Cerebellar cortex (tissue), 1 donor: ENCODE measurements around the gene C5orf22.
A peak's percentile ranks its signal among the peaks of the same experiment; 100 is the strongest.
"Not testable (repeated sequence)": the region's sequence is repeated elsewhere in the genome, so short reads cannot be mapped to it uniquely, and the experiment has no call there.

ENCODE experiments used
- DNase-seq: peaks from one replicate; pipeline ENCODE4 v3.0.0-alpha.2; 2015; ENCODE audit warnings: low spot score

The C5orf22 gene

GRCh38 chr5:31531888-31532547, at the start of gene C5orf22, which contains the start of gene DROSHA:
Gene C5orf22 (plus strand): TSS chr5:31532301. CDS start chr5:31532393, 92 bp downstream.
Gene DROSHA (minus strand): TSS chr5:31532093. CDS start chr5:31529059, 3,034 bp downstream.
- DNase-seq = peak; percentile 99

DNA sequence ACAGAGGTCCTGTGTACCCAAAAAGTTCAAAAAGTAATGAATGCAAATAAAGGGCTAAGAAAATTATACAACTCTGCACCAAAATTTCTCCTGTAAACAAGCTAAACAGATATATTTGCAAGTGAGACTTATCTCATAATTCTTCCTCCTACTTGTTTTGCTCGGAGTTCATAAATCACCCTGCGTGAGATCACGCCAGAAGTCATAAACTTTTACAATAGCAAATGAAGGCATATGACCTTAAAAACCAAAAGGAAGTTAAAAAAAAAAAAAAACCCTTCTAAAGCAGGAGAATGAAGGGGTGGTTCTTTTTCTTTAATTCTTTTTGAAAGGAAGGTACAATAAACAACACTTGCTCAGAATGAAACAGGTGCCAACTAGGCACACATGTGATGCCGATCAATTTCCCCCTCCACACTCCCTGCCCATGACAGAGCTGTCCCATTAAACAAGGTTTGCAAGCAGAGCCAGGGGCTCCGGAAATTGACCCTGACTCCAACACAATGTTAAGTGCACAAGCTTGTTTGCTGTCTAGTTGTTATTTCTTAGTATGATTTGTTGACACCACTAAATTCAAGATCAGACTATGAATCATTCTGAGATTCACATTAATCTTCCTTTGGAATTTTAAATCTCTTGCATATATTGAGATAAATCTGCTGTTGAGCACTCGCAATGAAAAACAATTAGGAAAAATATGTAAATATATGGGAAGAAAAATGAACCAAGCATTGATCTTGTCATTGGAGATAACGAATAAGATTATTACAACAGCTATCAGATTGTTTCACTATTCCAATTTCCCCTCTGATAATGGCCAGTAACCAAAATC, 46.5 kb upstream of the C5orf22 start:
- DNase-seq = no peak

GRCh38 chr5:31486441-31486840, 45.7 kb upstream of the C5orf22 start:
- DNase-seq = no peak

DNA sequence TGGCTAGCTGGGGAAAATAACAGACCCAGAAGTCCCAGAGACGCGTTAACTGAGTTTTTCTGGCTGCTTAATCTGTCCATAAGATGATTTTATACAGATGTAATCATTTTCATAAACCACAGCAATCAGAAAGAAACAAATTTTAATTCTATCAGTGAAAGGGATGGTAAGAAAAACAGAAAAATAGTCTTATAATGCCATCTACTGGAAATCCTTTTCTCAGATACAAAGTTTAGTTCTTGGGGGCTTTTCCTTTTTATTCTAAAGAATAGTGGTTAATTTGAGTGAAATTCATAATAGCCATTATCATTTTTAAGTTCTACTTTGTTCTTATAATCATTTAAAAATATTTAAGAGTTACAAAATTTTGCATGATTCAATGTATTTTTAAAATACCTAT, 44.6 kb upstream of the C5orf22 start:
- no peak for DNase-seq

DNA sequence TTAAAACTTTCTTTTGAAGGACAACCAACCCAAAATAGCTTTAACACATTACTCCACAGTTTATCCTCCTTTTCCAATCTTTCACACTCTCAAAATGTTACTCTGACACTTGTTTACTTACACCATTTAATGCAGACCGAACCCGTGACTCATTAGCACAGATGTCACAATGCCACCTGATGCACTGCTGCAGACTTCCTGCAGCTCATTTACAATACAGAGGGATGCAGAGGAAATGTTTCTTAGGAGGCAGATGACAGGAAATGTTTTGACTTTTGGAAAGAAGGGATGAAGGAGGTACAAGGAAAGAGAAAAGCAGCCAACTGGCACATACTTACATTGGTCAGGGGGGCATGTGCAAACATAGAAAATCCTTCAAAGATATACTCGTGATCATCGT, 39.2 kb upstream of the C5orf22 start:
- no peak for DNase-seq

DNA sequence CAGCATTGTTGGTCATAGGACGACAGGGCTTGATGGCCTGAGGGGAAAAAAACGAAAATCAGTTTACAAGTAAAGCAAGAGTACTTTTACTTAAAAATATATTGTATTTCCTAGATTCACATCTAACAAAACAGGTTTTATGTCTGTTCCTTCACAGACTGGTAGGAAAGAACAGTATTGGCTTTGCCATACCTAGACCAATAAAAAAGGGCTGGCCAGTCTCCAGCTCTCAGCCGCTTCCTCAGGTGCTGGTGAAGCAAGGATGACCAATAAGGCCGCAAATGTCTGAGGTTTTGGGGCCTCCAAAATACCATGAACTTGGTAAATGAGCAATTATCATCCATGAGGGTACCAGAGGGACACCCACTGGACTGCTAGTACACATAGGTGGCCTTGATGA, 36.8 kb upstream of the C5orf22 start:
- no peak for DNase-seq

DNA sequence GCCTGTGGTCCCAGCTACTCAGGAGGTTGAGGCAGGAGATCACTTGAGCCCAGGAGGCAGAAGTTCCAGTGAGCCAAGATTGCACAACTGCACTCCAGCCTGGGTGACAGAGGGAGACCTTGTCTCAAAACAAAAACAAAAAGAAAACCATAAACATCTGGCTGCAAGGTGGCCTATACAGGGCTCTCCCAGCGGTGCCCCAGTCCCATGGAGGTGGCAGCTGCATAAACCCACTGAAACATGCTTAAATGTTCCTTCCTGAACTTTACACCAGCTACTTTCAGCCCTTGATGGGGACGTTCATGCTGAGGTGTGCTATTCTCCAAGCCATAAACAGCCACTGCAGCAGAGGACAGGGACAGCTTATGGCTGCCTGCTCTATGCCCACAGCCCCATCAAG, 35.8 kb upstream of the C5orf22 start:
- DNase-seq = no peak

DNA sequence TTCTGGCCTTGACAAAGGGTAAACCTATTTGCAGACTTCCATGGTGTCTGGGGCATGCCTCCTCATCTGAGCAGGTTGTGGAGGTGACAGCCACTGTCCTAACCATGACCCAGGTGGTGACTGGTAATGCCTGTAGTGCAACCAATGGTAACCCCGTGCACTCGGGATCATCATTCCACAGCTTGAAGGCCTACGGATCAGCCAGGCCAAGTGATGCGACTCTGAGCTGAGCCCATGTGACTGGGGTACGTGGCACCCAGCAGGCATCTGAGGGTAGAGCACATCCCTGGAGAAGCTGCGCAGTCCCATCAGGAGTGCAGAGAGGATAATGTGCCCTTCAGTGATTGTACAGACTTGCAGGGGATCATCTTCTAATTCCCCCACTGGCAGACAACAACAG, 35.2 kb upstream of the C5orf22 start:
- DNase-seq = no peak

- no peak for DNase-seq
Measured at GRCh38 chr5:31500256-31500655, 31.8 kb upstream of the C5orf22 start.

DNA sequence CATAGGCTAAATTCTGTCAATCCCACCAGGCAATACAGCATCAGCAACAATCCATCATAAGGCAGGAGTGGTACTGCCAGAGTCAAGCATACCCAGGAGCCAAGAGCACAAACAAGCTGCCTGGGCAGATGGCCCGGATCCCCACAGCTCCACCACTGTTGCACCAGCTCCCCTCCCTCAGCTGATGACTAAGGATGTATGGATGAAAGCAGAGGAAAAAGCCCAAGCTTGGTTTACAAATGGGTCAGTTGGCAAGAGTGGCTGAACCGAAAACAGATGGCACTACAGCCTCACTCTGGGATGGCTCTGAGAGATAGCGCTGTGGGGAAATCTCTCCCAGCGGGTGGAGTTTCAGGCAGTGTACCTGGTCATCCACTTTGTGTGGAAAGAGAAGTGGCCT, 29.6 kb upstream of the C5orf22 start:
- DNase-seq = peak; percentile 96

DNA sequence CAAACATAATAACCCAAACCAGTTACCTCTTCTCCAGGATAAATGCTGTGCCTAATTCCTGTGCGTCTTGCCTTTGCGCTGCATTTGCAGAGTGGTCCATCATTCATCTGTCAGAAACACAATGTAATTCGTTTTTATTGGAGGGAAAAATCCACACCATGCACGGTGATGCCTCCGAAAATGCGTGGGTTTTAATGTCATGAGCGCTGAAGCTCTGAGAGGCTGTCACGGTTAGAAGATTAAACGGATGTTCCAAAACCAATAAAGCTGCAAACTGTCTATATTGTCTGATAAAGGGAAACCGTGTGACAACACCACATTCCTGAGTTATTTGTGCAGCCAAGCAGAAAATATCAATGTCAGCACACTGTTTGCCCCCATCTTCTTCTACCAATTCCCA, 27.6 kb upstream of the C5orf22 start:
- DNase-seq = no peak

- DNase-seq = no peak
Measured at GRCh38 chr5:31511305-31511704, 20.8 kb upstream of the C5orf22 start.

DNA sequence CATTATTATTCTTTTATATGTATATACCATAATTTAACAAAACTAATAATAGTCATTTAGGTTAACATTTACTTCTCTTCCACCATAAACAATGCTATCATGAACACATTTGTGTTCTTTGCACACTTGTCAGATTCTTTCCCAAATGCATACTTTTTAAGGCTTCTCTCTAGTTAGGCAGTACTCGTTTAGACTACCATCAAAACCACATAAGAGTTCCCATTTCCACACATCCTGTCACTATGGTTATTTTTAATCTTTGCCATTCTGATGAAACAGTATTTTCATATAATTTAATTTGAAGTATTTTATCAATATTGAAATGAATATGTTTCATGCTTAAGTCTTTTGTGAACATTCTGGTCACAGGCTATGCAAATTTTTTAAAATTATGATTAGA, 15.3 kb upstream of the C5orf22 start:
- no peak for DNase-seq

GRCh38 chr5:31523041-31523440, 9.1 kb upstream of the C5orf22 start:
- DNase-seq = no peak

DNA sequence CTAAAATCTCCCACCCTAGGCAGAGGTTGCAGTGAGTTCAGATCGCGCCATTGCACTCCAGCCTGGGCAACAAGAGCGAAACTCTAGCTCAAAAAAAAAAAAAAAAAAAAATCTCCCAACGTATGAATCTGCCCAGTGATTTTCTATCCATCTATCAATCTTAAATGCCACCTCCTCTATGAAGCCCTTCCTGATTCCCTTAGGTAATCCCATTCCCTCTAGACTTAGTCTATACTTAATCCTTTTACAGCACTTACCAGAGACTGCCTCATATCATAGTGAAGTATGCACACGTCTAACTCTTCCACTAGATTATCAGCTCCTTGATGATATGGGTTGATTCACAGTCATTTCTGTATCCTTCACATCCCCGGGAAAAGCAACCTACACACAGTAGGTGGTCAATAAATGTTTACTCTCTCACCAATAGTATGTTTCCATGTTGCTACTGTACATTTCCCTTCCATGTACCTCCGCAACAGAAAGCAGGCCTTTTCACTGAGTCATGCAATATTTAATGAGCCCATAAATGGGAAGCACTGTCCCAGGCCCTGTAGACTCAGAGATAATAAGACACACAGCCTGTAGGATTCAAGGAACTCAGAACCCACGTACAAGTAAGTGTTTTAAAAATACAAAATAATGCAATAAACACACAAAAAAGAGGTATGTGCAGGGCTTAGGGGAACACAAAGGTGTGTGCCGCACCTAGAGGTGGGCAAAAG, 1.4 kb upstream of the C5orf22 start:
- DNase-seq = no peak

DNA sequence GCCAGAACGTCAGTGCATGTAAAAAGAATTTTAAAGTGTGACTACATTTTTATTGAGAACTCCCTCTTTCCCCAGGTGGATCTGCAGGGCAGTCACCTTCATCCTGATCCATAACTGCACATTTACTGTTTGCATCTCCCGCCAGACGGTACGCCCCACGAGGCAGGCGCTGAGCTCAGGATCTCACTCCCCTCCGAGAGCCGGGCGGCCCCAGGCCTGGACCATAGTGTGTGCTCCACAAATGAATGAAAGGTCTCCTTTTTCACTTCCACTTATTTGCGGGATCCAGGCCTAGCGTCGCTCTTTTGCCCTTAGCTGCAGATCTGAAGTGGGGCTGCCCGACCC, 586 bp upstream of the C5orf22 start:
- peak; percentile 41 for DNase-seq

- no peak for DNase-seq
Measured at GRCh38 chr5:31534527-31535046, 2.5 kb downstream of the C5orf22 start.

DNA sequence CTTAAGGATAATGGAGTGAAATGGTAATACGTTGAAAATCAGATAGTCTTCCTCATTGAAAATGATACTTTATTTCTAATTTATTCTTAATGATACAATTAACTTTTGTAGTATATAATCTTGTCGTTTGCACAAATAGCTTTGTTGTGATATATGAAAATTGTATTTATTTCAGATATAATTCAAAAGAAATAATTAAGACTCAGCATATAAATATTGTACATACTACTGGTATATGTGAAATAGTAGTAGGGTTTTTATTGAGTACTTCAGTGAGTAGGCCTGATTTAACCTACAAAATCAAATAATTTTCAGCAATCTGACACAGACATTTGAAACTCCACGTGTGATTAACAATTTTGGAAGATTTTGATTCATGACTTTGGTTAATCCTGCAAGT, 4.8 kb downstream of the C5orf22 start:
- DNase-seq = no peak

DNA sequence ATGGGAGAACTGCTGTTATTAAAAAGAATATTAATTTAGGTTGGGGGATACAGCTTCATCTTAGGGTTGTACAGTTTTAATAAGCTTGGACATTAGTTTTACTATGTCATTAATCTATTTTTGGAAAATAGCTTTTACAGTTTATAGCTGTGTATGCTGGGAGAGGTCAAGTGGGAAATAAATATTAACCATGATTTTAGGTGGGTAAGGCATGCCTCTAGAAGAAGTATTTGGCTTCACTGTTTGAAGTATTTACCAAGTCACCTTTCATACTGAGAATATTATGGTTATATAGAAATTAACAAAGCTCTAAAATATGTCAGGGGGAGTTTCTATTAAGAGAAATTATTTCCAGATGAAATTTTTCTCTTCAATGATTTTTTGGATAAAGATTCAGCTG, 5.2 kb downstream of the C5orf22 start:
- DNase-seq = no peak

DNA sequence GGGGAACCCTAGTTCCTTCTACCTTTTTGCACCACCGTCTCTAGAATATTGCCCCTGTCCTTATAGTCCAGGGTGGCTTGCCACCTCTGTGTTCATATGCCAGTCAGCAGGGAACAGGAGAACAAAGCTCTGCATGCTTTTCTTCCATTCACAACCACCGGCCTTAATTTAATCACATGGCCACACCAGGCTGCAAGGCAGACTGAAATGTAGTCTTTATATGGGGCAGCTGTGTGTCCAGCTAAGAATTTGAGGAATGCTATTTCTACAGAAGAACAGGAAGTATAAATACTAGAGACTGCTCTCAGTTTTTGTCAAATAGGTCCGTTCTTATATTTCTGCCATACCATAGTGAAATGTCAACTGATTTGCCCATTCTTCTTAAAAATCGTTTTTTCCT, 5.8 kb downstream of the C5orf22 start:
- DNase-seq = no peak

DNA sequence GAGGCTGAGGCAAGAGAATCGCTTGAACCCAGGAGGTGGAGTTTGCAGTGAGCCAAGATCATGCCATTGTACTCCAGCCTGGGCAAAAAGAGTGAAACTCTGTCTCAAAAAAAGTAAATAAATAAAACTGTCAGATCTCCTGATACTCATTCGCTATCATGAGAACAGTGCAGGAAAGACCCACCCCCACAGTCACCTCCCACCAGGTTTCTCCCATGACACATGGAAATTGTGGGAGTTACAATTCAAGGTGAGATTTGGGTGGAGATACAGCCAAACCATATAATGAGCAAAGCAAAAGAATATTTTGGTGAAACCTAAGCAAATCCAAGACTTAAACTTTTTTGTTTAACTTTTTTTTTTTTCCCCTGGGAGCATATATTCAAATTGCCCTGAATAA, 17.0 kb downstream of the C5orf22 start:
- not testable (repeated sequence) for DNase-seq

DNA sequence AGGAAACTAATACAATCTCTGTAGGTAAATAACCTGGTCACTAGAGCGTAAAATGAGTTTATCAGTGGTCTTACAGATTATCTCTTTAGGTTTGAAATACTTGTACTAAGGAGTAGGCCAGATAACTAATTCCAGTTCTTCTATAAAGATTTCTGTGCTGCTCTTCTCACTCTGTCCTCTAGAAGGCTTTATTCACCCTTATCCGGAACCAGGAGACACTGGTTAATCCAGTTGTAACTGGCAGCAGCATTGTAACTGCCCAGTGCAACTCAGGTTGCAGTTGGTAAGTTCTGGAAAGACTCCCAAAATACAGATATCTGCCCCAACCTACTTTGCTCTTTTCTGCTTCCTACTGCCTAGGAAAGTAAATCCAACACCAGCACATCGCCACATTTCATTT, 19.8 kb downstream of the C5orf22 start:
- no peak for DNase-seq

- no peak for DNase-seq
Measured at GRCh38 chr5:31553863-31554262, 21.8 kb downstream of the C5orf22 start.
